Calu3 (cell line): ENCODE measurements around the gene HIKESHI. TPM values are rescaled to one million over a fixed set of nuclear protein-coding genes. Genes with fewer than 3 reads are reported as not detected.
"Not testable (repeated sequence)": the region's sequence is repeated elsewhere in the genome, so short reads cannot be mapped to it uniquely, and the experiment has no call there.

ENCODE experiments used
- BruUV-seq: library from RNA; stranded (reverse); fragments of 400-500 nt; replicated peaks from 2 replicates; lab custom pipeline; 2021; lab: Mats Ljungman, UMichigan
- CTCF ChIA-PET: fragments of 300-600 bp; sonication (Branson Sonifier 250); formaldehyde crosslinking; loops from one replicate; lab custom pipeline; 2022; ENCODE audit warnings: antibody characterized with exemption; lab: Charles Lee
- DNase-seq: peaks from one replicate; pipeline ENCODE4 v3.0.0; 2022
- H3K27ac Mint-ChIP-seq: one replicate; pipeline ENCODE4 v1.8.0; 2022; ENCODE audit warnings: mixed read lengths; ENCODE audit not compliant: unreplicated experiment
- H3K27me3 Mint-ChIP-seq: one replicate; pipeline ENCODE4 v1.8.0; 2022; ENCODE audit warnings: mixed read lengths; ENCODE audit not compliant: unreplicated experiment
- H3K36me3 Mint-ChIP-seq: one replicate; pipeline ENCODE4 v1.8.0; 2022; ENCODE audit warnings: mild to moderate bottlenecking, moderate library complexity, mixed read lengths; ENCODE audit not compliant: insufficient read depth, unreplicated experiment
- H3K4me1 Mint-ChIP-seq: one replicate; pipeline ENCODE4 v1.8.0; 2022; ENCODE audit warnings: mild to moderate bottlenecking, low read depth, mixed read lengths; ENCODE audit not compliant: unreplicated experiment
- H3K4me3 Mint-ChIP-seq: one replicate; pipeline ENCODE4 v1.8.0; 2022; ENCODE audit warnings: mild to moderate bottlenecking, low read depth, moderate library complexity, mixed read lengths; ENCODE audit not compliant: unreplicated experiment
- H3K9me3 Mint-ChIP-seq: one replicate; pipeline ENCODE4 v1.8.0; 2022; ENCODE audit warnings: low read depth, mixed read lengths; ENCODE audit not compliant: unreplicated experiment
- intact Hi-C: fragments of 100-400 bp; cut with micrococcal nuclease; formaldehyde crosslinking; loops from one replicate; pipeline ENCODE4 v1.10.0; 2022; ENCODE audit not compliant: unreplicated experiment
- total RNA-seq: library from RNA; stranded (reverse); gene quantifications from 2 replicates; pipeline ENCODE4 v1.2.3, GENCODE V29; 2022
- TF ChIP-seq, protein P1 (sequence below): fragments of 200-600 bp; IDR thresholded peaks from one replicate; pipeline ENCODE4 v1.8.0; 2022; ENCODE audit warnings: antibody characterized with exemption; ENCODE audit not compliant: unreplicated experiment

The HIKESHI gene
- total RNA-seq, 1 experiment from 2014 or later = 22.9 TPM

DNA sequence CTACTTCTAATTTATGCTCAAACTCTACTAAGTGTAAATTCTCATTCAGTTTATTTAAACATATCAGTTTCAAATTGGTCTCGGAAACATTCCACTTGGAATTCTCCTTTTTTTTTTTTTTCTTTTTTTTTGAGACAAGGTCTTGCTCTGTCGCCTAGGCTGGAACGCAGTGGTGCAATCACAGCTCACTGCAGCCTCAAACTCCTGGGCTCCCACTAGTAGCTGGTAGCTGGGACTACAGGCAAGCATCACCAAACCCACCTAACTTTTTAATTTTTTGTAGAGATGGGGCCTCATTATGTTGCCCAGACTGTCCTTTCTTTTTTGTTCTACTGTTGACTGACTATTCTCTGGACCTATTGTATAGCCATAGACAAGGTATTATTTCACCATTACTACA is 39.3 kb downstream of the HIKESHI start:
- DNase-seq = no peak
- no peaks in the 10 kb centered on the region for H3K4me1 Mint-ChIP-seq
- no peaks in the 10 kb centered on the region for H3K27me3 Mint-ChIP-seq
- BruUV-seq = no TSS peak
- H3K27ac Mint-ChIP-seq = no peak overlapping the region
- CTCF ChIA-PET = no interaction called here
- TF ChIP-seq, protein P1, sequence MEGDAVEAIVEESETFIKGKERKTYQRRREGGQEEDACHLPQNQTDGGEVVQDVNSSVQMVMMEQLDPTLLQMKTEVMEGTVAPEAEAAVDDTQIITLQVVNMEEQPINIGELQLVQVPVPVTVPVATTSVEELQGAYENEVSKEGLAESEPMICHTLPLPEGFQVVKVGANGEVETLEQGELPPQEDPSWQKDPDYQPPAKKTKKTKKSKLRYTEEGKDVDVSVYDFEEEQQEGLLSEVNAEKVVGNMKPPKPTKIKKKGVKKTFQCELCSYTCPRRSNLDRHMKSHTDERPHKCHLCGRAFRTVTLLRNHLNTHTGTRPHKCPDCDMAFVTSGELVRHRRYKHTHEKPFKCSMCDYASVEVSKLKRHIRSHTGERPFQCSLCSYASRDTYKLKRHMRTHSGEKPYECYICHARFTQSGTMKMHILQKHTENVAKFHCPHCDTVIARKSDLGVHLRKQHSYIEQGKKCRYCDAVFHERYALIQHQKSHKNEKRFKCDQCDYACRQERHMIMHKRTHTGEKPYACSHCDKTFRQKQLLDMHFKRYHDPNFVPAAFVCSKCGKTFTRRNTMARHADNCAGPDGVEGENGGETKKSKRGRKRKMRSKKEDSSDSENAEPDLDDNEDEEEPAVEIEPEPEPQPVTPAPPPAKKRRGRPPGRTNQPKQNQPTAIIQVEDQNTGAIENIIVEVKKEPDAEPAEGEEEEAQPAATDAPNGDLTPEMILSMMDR = no peak
- no peaks in the 10 kb centered on the region for H3K9me3 Mint-ChIP-seq
- intact Hi-C loops = no loop called here
- no peak overlapping the region for H3K4me3 Mint-ChIP-seq
- H3K36me3 Mint-ChIP-seq = peaks cover 12% of the 10 kb centered on the region

DNA sequence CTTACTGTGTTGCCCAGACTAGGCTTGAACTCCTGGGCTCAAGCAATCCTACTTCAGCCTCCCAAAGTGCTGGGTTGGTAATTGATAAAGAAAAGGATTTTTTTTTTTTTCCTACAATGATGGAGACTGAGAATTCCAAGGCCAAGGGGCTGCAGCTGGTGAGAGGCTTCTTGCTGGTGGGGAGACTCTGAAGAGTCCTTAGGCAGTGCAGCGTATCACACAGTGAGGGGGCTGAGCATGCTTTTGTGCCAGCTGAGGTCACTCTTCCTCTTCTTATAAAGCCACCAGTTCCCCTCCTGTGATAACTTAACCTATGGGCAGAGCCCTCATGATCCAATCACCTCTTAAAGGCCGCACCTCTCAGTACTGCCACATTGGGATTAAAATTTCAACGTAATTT is 44.5 kb downstream of the HIKESHI start:
- CTCF ChIA-PET = interaction anchor here (0.7 kb wide), 1 partner anchor 611 kb away, joined by 3 read pairs; no protein-coding TSS in a partner anchor
- H3K27me3 Mint-ChIP-seq = no peaks in the 10 kb centered on the region
- no TSS peak for BruUV-seq
- H3K9me3 Mint-ChIP-seq = no peaks in the 10 kb centered on the region
- no peak overlapping the region for H3K27ac Mint-ChIP-seq
- no peaks in the 10 kb centered on the region for H3K4me1 Mint-ChIP-seq
- no peak for DNase-seq
- H3K4me3 Mint-ChIP-seq = no peak overlapping the region
- TF ChIP-seq, protein P1 = no peak
- H3K36me3 Mint-ChIP-seq = peaks cover 1% of the 10 kb centered on the region
- intact Hi-C loops = no loop called here

DNA sequence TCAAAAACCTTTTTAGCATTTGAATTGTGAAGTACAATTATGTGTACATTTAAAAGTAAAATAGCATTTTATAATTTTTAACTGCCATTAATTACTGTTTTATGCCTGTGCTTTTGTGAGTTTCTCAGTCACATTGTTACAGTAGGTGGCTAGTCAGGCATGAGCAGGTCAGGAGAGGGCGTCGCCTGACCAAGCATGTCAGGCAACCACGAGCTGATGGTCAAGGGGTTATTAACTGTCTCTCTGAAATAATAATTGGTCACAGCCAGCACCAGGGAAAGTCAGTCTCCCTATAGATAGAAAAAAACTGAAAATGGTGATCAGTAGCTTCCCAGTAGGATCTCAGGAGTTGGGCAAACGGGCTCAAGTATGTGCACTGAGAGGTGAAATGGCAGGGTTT is 53.2 kb downstream of the HIKESHI start:
- TF ChIP-seq, protein P1 = no peak
- Mint-ChIP-seq H3K4me3 (no peak overlapping the region), H3K27ac (no peak overlapping the region), H3K4me1 (no peaks in the 10 kb centered on the region), H3K36me3 (no peaks in the 10 kb centered on the region), H3K27me3 (no peaks in the 10 kb centered on the region), H3K9me3 (no peaks in the 10 kb centered on the region)
- intact Hi-C loops = no loop called here
- DNase-seq = no peak
- CTCF ChIA-PET = no interaction called here
- BruUV-seq = no TSS peak

DNA sequence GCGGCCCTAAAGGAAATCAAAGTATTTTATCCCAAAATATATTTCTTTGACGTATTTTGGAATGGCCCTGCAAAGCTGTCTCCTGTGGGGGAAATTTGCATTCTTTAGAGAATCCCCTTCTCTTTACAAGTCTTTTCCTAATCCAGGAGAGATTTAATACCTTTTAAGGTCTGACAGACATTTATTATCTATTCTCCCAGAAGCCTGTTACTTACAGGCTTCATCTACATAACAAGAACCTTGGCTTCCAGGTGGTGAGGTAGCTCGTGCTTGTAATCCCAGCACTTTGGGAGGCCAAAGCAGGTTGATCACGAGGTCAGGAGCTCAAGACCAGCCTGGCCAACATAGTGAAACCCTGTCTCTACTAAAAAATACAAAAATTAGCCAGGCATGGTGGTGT is 55.4 kb downstream of the HIKESHI start:
- CTCF ChIA-PET, H3K9me3 Mint-ChIP-seq, DNase-seq, H3K27ac Mint-ChIP-seq, H3K4me1 Mint-ChIP-seq, H3K27me3 Mint-ChIP-seq, H3K4me3 Mint-ChIP-seq, H3K36me3 Mint-ChIP-seq, intact Hi-C loops, BruUV-seq: not testable (repeated sequence)

DNA sequence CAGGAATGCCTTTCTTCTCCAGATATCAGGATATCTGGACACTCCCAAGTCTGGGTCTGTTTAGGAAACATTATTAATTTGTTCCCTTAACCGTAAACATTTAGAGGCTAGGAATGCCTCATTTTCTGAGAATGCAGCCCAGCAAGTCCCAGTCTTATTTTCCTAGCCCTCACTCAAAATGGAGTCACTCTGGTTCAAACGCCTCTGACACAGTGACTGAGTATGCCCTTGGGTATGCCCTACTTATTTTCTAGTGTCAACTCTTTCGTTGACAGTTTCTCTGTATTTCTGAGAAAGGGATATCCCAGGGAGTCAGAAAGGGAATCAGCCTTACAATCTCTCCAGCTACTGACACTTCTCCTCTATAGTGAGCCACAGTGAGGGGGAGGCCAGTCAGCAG is 56.7 kb downstream of the HIKESHI start:
- DNase-seq = no peak
- H3K4me1 Mint-ChIP-seq = no peaks in the 10 kb centered on the region
- H3K4me3 Mint-ChIP-seq = no peak overlapping the region
- CTCF ChIA-PET = no interaction called here
- no peaks in the 10 kb centered on the region for H3K27me3 Mint-ChIP-seq
- no TSS peak for BruUV-seq
- TF ChIP-seq, protein P1 = no peak
- H3K36me3 Mint-ChIP-seq = no peaks in the 10 kb centered on the region
- intact Hi-C loops = no loop called here
- H3K9me3 Mint-ChIP-seq = no peaks in the 10 kb centered on the region
- H3K27ac Mint-ChIP-seq = no peak overlapping the region
